Esophagus squamous epithelium (tissue), 5 donors: ENCODE data around the gene ARFGAP1. TPM values are rescaled to one million over a fixed set of nuclear protein-coding genes. Genes with fewer than 3 reads are reported as not detected.

Experiments
- DNase-seq: peaks from one replicate; lab custom pipeline; 2025; lab: John Stamatoyannopoulos, UW
- H3K27ac ChIP-seq, 4 donors: fragments of 200-600 bp; sonication (generic); one replicate each; pipeline ENCODE4 v1.5.1; 2016 to 2019; ENCODE audit warnings: mild to moderate bottlenecking in 1 of 4
- H3K27me3 ChIP-seq, 4 donors: fragments of 200-600 bp; sonication (generic); 1 replicate in 3 of 4; 2 replicates in 1 of 4; pipeline versions ENCODE4 v1.5.1 to v1.6.0; 2017 to 2021; ENCODE audit warnings: antibody characterized with exemption in 1 of 4
- H3K36me3 ChIP-seq, 3 donors: fragments of 200-600 bp; sonication (generic); one replicate each; pipeline ENCODE4 v1.5.1; 2016 to 2019
- H3K4me1 ChIP-seq, 3 donors: fragments of 200-600 bp; sonication (generic); one replicate each; pipeline ENCODE4 v1.5.1; 2017 to 2019
- H3K4me3 ChIP-seq, 4 donors: fragments of 200-600 bp; sonication (generic); 1 replicate in 3 of 4; 2 replicates in 1 of 4; pipeline ENCODE4 v1.5.1; 2016 to 2019; ENCODE audit warnings: mild to moderate bottlenecking in 2 of 4, moderate library complexity in 1 of 4
- H3K9me3 ChIP-seq, 3 donors: fragments of 200-600 bp; sonication (generic); one replicate each; pipeline ENCODE4 v1.5.1; 2016 to 2019
- CTCF ChIP-seq, 6 experiments: fragments of 450-650 bp in 4 of 6; fragments of 200-600 bp in 2 of 6; sonication (generic) in 2 of 6; IDR thresholded peaks; one replicate each; pipeline ENCODE4 v1.5.1; 2016 to 2019; ENCODE audit warnings: antibody characterized with exemption in 6 of 6, mild to moderate bottlenecking in 4 of 6, moderate library complexity in 4 of 6
- POLR2A ChIP-seq, 4 donors: fragments of 450-650 bp; IDR thresholded peaks; one replicate each; pipeline ENCODE4 v1.6.1; 2017; ENCODE audit warnings: antibody characterized with exemption in 4 of 4, mild to moderate bottlenecking in 4 of 4, moderate library complexity in 3 of 4
- WGBS, 2 donors: methylation state at CpG; one replicate each; pipeline ENCODE4 v1.1.5; 2018; 5-methylcytosine and 5-hydroxymethylcytosine counted together
- intact Hi-C: fragments of 100-400 bp; cut with DNase I; formaldehyde crosslinking; loops from one replicate; pipeline ENCODE4 v1.15.0; 2022
- total RNA-seq, 4 donors: library from RNA; depleted of rRNA; stranded (reverse); fragments of >200 nt; gene quantifications; one replicate each; pipeline ENCODE4 v1.1.0, GENCODE V29; 2016
- donor health status: DM: yes; HTN: yes; CAD: no.

Gene ARFGAP1
- total RNA-seq, 4 donors from 2014 or later, result 18.4 to 37.4 (median 30.7) TPM

GRCh38 chr20:63295018-63295417, 22.4 kb downstream of the ARFGAP1 start:
- Histone ChIP-seq H3K27me3 (peaks cover 0 to 88% (median 11%) of the 10 kb centered on the region in 4 donors), H3K36me3 (no peaks in the 10 kb centered on the region), H3K4me1 (peaks cover 0 to 9% (median 0%) of the 10 kb centered on the region in 3 donors), H3K4me3 (no peak overlapping the region), H3K9me3 (no peaks in the 10 kb centered on the region), H3K27ac (no peak overlapping the region)
- TF ChIP-seq POLR2A (IDR thresholded peaks at IDR 0.05), result no peak
- TF ChIP-seq CTCF (IDR thresholded peaks at IDR 0.05), result no peak
- WGBS, 2 donors, result 20% methylated on average over 2 of the region's 19 CpGs; no CpG with 5 or more reads in 1 of the 2 donors
- intact Hi-C loops, result no loop called here
- no peak for DNase-seq

- intact Hi-C loops, result no loop called here
- no peak for TF ChIP-seq POLR2A (IDR thresholded peaks at IDR 0.05)
- no peak for TF ChIP-seq CTCF (IDR thresholded peaks at IDR 0.05)
These were observed 22.8 kb downstream of the ARFGAP1 start for GRCh38 chr20:63295422-63295821.

GRCh38 chr20:63295846-63296245, 23.2 kb downstream of the ARFGAP1 start:
- Histone ChIP-seq H3K27ac (no peak overlapping the region), H3K36me3 (no peaks in the 10 kb centered on the region), H3K9me3 (peaks cover 0 to under 1% (median 0%) of the 10 kb centered on the region in 3 donors), H3K4me1 (peaks cover 0 to 7% (median 0%) of the 10 kb centered on the region in 3 donors), H3K4me3 (no peak overlapping the region), H3K27me3 (peaks cover 0 to 95% (median 11%) of the 10 kb centered on the region in 4 donors)
- 0% methylated on average over 2 of the region's 20 CpGs; no CpG with 5 or more reads in 1 of the 2 donors for WGBS, 2 donors
- no peak for DNase-seq
- TF ChIP-seq CTCF (IDR thresholded peaks at IDR 0.05) (no peak), POLR2A (IDR thresholded peaks at IDR 0.05) (no peak)
- intact Hi-C loops, result no loop called here

More at GRCh38 chr20:63295422-63295821, 22.8 kb downstream of the ARFGAP1 start:
- DNase-seq, result no peak
- no peaks in the 10 kb centered on the region for H3K9me3 ChIP-seq
- 11% methylated on average over 10 of the region's 17 CpGs; no CpG with 5 or more reads in 1 of the 2 donors for WGBS, 2 donors
- H3K36me3 ChIP-seq, result no peaks in the 10 kb centered on the region
- H3K27ac ChIP-seq, result no peak overlapping the region
- no peak overlapping the region for H3K4me3 ChIP-seq
- H3K27me3 ChIP-seq, result peaks cover 0 to 92% (median 11%) of the 10 kb centered on the region in 4 donors
- H3K4me1 ChIP-seq, result peaks cover 0 to 9% (median 0%) of the 10 kb centered on the region in 3 donors

- Histone ChIP-seq H3K36me3 (no peaks in the 10 kb centered on the region), H3K27ac (no peak overlapping the region), H3K4me1 (no peaks in the 10 kb centered on the region), H3K27me3 (peaks cover 0 to 99% (median 11%) of the 10 kb centered on the region in 4 donors), H3K9me3 (peaks cover 0 to 10% (median 3%) of the 10 kb centered on the region in 3 donors), H3K4me3 (no peak overlapping the region)
- WGBS, 2 donors, result 6% methylated on average over 3 of the region's 18 CpGs; no CpG with 5 or more reads in 1 of the 2 donors
- intact Hi-C loops, result no loop called here
- no peak for TF ChIP-seq POLR2A (IDR thresholded peaks at IDR 0.05)
- TF ChIP-seq CTCF (IDR thresholded peaks at IDR 0.05), result no peak
- DNase-seq, result no peak
These were observed 24.1 kb downstream of the ARFGAP1 start for GRCh38 chr20:63296531-63297299.

GRCh38 chr20:63297371-63297781, 24.8 kb downstream of the ARFGAP1 start:
- Histone ChIP-seq H3K4me3 (no peak overlapping the region), H3K36me3 (no peaks in the 10 kb centered on the region), H3K27me3 (peaks cover 0 to 94% (median 11%) of the 10 kb centered on the region in 4 donors), H3K4me1 (no peaks in the 10 kb centered on the region), H3K27ac (no peak overlapping the region), H3K9me3 (peaks cover 0 to 12% (median 9%) of the 10 kb centered on the region in 3 donors)
- intact Hi-C loops, result no loop called here
- no peak for TF ChIP-seq CTCF (IDR thresholded peaks at IDR 0.05)
- no peak for TF ChIP-seq POLR2A (IDR thresholded peaks at IDR 0.05)
- 0% methylated on average over 2 of the region's 11 CpGs; no CpG with 5 or more reads in 1 of the 2 donors for WGBS, 2 donors
- DNase-seq, result no peak
